GM21786 (cell line): ENCODE results near the gene MAST2.

Experiments used
- ATAC-seq: cut with Tn5 transposase; IDR thresholded peaks from one replicate; pipeline ENCODE4 v1.9.1; 2021; ENCODE audit not compliant: unreplicated experiment

MAST2 gene

GRCh38 chr1:45974541-45975269, 171.3 kb downstream of the MAST2 start:
- ATAC-seq, result no peak

DNA sequence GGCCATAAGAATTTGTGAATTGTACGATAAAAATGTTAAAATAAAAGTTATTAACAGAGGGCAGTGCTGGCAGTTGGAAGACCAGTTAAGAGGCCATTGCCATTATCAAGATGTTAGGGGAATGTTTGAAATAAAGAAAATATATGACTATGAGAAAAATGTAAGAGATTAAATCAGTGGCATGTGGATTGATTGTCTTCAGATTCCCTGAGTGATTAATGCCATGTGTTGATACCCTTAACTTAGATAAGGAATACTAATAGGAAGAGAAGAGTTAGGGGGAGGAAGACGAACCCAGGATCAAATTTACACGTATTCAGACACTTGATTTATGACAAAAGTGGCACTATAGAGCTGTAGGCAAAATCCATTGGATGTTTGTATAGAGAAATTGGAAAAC, 173.2 kb downstream of the MAST2 start:
- no peak for ATAC-seq

GRCh38 chr1:45979074-45979777, 175.8 kb downstream of the MAST2 start:
- ATAC-seq, result no peak

GRCh38 chr1:45979778-45980176, 176.4 kb downstream of the MAST2 start:
- no peak for ATAC-seq

DNA sequence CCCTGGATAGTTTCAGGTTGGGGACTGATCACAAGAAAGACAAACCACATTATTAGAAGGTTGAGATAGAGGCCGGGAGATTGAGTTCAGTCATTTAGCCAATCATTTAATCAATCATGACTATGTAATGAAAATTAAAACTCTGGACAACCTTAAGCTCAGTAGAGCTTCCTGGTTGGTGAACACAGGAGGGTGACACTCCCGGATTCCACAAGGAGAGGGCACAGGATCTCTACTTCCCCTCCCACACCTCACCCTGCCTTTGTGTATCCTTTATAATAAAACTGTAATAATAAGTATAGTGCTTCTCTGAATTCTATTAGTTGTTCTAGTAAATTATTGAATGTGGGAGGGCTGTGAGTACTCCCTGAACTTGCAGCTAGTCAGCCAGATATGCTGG, 178.9 kb downstream of the MAST2 start:
- ATAC-seq, result no peak

- ATAC-seq, result no peak
Measured at GRCh38 chr1:45983967-45984366, 180.6 kb downstream of the MAST2 start.

GRCh38 chr1:45987204-45987603, 183.8 kb downstream of the MAST2 start:
- no peak for ATAC-seq

DNA sequence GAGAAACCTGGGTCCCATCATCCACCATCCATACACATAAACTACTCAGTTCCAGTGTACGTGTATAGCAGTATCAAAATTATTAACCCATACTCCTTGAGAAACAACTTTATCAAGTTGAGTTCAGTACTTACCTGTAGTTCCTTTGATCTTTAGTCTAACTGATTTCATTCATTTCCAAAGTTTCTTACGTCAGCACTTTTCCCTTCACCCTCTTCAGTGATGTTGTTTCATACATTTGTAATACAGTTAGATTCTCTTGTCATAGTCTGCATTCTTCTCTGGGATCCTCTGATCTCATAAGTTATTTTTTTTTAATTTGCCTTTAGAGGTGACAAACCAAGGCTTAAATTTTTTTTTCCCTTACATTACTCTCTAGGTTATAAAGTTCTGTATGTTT, 185.8 kb downstream of the MAST2 start:
- no peak for ATAC-seq

DNA sequence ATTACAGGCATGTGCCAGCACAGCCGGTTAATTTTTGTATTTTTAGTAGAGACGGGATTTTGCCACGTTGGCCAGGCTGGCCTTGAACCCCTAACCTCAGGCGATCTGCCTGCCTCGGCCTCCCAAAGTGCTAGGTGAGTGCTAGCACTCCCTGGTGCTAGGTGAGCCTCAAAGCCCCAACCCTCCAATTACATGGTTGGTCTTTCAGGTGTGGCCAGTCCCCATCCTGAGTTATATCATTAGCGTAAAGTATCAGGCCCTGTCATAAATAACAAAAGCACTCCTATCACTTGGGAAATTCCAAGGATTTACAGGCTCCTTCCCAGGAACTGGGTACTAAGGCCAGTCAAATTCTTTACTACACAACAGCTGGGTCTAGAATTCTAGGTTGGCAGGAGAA, 191.0 kb downstream of the MAST2 start:
- ATAC-seq, result no peak

- no peak for ATAC-seq
Measured at GRCh38 chr1:45995298-45995697, 191.9 kb downstream of the MAST2 start.

- ATAC-seq, result no peak
Measured at GRCh38 chr1:45998020-45998617, 194.7 kb downstream of the MAST2 start.

- ATAC-seq, result no peak
Measured at GRCh38 chr1:45999507-45999906, 196.1 kb downstream of the MAST2 start.

- ATAC-seq, result no peak
Measured at GRCh38 chr1:46001081-46001785, 197.8 kb downstream of the MAST2 start.

GRCh38 chr1:46002551-46003150, 199.2 kb downstream of the MAST2 start:
- ATAC-seq, result no peak

GRCh38 chr1:46003315-46003714, 199.9 kb downstream of the MAST2 start:
- ATAC-seq, result no peak

- no peak for ATAC-seq
Measured at GRCh38 chr1:46004492-46004891, 201.1 kb downstream of the MAST2 start.

- no peak for ATAC-seq
Measured at GRCh38 chr1:46005594-46005993, 202.2 kb downstream of the MAST2 start.

GRCh38 chr1:46008585-46008984, 205.2 kb downstream of the MAST2 start:
- ATAC-seq, result no peak

- ATAC-seq, result no peak
Measured at GRCh38 chr1:46010611-46011010, 207.2 kb downstream of the MAST2 start.

- ATAC-seq, result no peak
Measured at GRCh38 chr1:46011121-46011695, 207.8 kb downstream of the MAST2 start.

GRCh38 chr1:46012236-46012635, 208.8 kb downstream of the MAST2 start:
- ATAC-seq, result no peak
